Transverse colon (tissue), 4 donors: Measurements from ENCODE around the gene TARBP2. TPM values are rescaled to one million over a fixed set of nuclear protein-coding genes. Genes with fewer than 3 reads are reported as not detected.

Experiments
- DNase-seq: peaks from one replicate; pipeline ENCODE4 v3.0.0-alpha.2; 2019
- H3K27ac ChIP-seq, 4 donors: fragments of 200-600 bp; sonication (generic); 2 replicates each; pipeline ENCODE4 v1.5.1; 2016 to 2018; ENCODE audit warnings: inconsistent platforms in 4 of 4
- H3K27me3 ChIP-seq: fragments of 200-600 bp; sonication (generic); 2 replicates; pipeline ENCODE4 v1.5.1; 2017; ENCODE audit warnings: inconsistent platforms
- H3K36me3 ChIP-seq, 4 donors: fragments of 200-600 bp; sonication (generic); 2 replicates each; pipeline ENCODE4 v1.5.1; 2017 to 2019; ENCODE audit warnings: inconsistent platforms in 4 of 4
- H3K4me1 ChIP-seq, 4 donors: fragments of 200-600 bp; sonication (generic); 2 replicates each; pipeline ENCODE4 v1.5.1; 2017 to 2020; ENCODE audit warnings: inconsistent platforms in 4 of 4
- H3K4me3 ChIP-seq, 4 donors: fragments of 200-600 bp; sonication (generic); 1 replicate in 1 of 4; 2 replicates in 3 of 4; pipeline versions ENCODE4 v1.5.1 to v1.6.1; 2017 to 2019; ENCODE audit warnings: inconsistent platforms in 4 of 4
- H3K9me3 ChIP-seq, 2 donors: fragments of 200-600 bp; sonication (generic); 2 replicates each; pipeline ENCODE4 v1.5.1; 2017 to 2019; ENCODE audit warnings: inconsistent platforms in 2 of 2
- EP300 ChIP-seq: sonication (generic); formaldehyde crosslinking; IDR thresholded peaks from one replicate; pipeline ENCODE4 v1.6.1; 2017; ENCODE audit warnings: antibody characterized with exemption, low read depth
- POLR2A ChIP-seq: fragments of 450-650 bp; IDR thresholded peaks from one replicate; pipeline ENCODE4 v1.6.1; 2016; ENCODE audit warnings: antibody characterized with exemption, mild to moderate bottlenecking, moderate library complexity
- POLR2AphosphoS5 ChIP-seq, 3 donors: sonication (generic); formaldehyde crosslinking; IDR thresholded peaks; one replicate each; pipeline ENCODE4 v1.6.1; 2016; ENCODE audit warnings: antibody characterized with exemption in 3 of 3
- WGBS, 2 donors: methylation state at CpG; one replicate each; pipeline ENCODE4 v1.1.5; 2018; ENCODE audit warnings: low coverage in 1 of 2; 5-methylcytosine and 5-hydroxymethylcytosine counted together
- in situ Hi-C, 4 donors: fragments of 200-750 bp; cut with MboI; loops; one replicate each; pipeline versions ENCODE4 v1.15.0 to v1.15.1; 2017; ENCODE audit warnings: low sequenced_read_pairs in 3 of 4, low pct_ligation_motif_present in 1 of 4, low pct_unique_long_range_greater_than_20kb in 1 of 4
- intact Hi-C: fragments of 100-400 bp; cut with DNase I; formaldehyde crosslinking; loops from one replicate; pipeline ENCODE4 v1.15.1; 2023; ENCODE audit warnings: low total_unique reads
- total RNA-seq, 4 donors: library from RNA; depleted of rRNA; stranded (reverse); fragments of >200 nt; gene quantifications; one replicate each; pipeline ENCODE4 v1.1.0, GENCODE V29; 2016
- TF ChIP-seq, protein P1 (sequence below), 5 experiments: fragments of 200-600 bp in 3 of 5; fragments of 450-650 bp in 2 of 5; sonication (generic) in 3 of 5; IDR thresholded peaks; 1 replicate in 2 of 5; 2 replicates in 3 of 5; pipeline ENCODE4 v1.5.1; 2016 to 2017; ENCODE audit warnings: antibody characterized with exemption in 5 of 5, inconsistent platforms in 3 of 5, mild to moderate bottlenecking in 2 of 5, moderate library complexity in 1 of 5

Gene TARBP2
- total RNA-seq, 4 donors from 2014 or later = 22.4 to 37.0 (median 34.1) TPM

GRCh38 chr12:53532021-53532420, 30.9 kb downstream of the TARBP2 start:
- Histone ChIP-seq H3K9me3 (no peaks in the 10 kb centered on the region), H3K4me3 (no peak overlapping the region), H3K36me3 (peaks cover 0 to 74% (median 37%) of the 10 kb centered on the region in 4 donors), H3K4me1 (no peaks in the 10 kb centered on the region), H3K27ac (no peak overlapping the region), H3K27me3 (no peaks in the 10 kb centered on the region)
- 70% methylated on average over 3 of the region's 3 CpGs; no CpG with 5 or more reads in 1 of the 2 donors for WGBS, 2 donors
- TF ChIP-seq, protein P1, sequence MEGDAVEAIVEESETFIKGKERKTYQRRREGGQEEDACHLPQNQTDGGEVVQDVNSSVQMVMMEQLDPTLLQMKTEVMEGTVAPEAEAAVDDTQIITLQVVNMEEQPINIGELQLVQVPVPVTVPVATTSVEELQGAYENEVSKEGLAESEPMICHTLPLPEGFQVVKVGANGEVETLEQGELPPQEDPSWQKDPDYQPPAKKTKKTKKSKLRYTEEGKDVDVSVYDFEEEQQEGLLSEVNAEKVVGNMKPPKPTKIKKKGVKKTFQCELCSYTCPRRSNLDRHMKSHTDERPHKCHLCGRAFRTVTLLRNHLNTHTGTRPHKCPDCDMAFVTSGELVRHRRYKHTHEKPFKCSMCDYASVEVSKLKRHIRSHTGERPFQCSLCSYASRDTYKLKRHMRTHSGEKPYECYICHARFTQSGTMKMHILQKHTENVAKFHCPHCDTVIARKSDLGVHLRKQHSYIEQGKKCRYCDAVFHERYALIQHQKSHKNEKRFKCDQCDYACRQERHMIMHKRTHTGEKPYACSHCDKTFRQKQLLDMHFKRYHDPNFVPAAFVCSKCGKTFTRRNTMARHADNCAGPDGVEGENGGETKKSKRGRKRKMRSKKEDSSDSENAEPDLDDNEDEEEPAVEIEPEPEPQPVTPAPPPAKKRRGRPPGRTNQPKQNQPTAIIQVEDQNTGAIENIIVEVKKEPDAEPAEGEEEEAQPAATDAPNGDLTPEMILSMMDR (IDR thresholded peaks at IDR 0.05) = no peak
- no peak for TF ChIP-seq POLR2A
- TF ChIP-seq POLR2AphosphoS5 (IDR thresholded peaks at IDR 0.05) = no peak
- no peak for TF ChIP-seq EP300
- DNase-seq = no peak
- intact Hi-C loops (no loop called here), in situ Hi-C loops (no loop called here)

DNA sequence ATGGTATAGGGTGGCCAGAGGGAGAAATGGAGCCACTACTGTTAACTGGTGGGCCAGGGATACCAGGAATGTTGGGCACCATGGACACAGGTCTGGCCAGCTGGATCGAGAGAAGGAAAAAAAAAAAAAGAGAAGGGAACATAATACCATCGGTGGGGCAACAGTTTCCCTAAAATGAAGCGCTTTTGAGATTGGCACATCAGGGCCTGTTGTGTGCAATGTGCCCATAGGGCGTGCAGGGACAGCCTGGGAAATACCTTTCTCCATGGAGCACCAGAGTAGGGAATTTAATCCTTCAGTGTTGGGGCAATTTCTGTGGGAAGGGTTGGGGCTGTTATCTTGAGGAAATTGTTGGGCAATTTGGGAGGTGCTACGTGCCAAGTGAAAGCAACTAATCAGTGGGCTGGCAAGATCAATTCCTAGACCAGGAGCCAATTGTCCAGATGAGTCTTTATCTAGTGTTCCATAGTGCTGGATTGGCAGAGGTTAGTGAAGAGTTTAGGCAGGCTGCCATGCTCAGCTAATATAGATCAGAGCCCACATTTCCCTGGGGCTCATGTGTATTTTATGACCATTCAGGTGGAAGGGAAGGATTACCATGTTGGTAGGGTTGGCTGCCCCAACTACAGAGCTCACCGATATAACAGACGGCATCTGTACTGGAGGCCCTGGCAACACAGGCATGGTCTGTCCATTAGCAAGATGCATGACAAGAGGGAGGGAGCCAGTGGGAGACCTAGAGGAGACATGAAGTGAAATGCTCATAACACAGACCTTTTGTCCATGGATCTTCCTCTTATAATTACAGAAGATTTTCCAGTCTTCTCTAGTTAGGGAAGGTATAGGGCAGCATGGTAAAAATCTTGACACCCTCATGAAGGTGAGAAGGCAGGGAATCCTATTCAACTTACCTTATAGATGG, 31.7 kb downstream of the TARBP2 start:
- Histone ChIP-seq H3K4me1 (peaks cover 3 to 5% (median 5%) of the 10 kb centered on the region in 4 donors), H3K36me3 (peaks cover 0 to 71% (median 36%) of the 10 kb centered on the region in 4 donors), H3K27ac (no peak overlapping the region), H3K9me3 (no peaks in the 10 kb centered on the region), H3K4me3 (no peak overlapping the region), H3K27me3 (no peaks in the 10 kb centered on the region)
- WGBS, 2 donors = 93 to 100% methylated on average over 1 to 7 of the region's 7 CpGs
- in situ Hi-C loops (no loop called here), intact Hi-C loops (no loop called here)
- no peak for DNase-seq
- TF ChIP-seq, protein P1 (IDR thresholded peaks at IDR 0.05) = no peak
- no peak for TF ChIP-seq EP300
- no peak for TF ChIP-seq POLR2A

DNA sequence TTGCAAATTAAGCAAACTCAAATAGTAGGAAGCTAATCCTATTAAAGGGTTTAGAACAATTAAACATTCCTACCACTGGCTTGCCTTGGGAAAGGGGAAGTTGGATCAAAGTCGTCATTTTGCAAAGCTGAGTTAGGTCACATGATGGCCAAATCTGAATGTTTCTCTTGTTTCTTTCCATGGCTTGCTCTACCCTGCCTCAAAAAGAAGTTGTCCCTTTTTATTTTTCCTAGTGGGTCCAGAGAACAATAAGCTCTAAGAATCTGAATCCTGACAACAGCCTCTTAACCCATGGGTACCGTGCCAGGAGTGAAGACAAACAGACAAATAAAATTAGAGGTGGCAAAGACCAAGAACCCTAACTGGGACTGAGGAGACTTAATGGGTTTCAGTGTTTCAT, 32.4 kb downstream of the TARBP2 start:
- Histone ChIP-seq H3K27ac (no peak overlapping the region), H3K4me3 (no peak overlapping the region), H3K9me3 (no peaks in the 10 kb centered on the region), H3K4me1 (peaks cover 6 to 11% (median 10%) of the 10 kb centered on the region in 4 donors), H3K27me3 (no peaks in the 10 kb centered on the region), H3K36me3 (peaks cover 0 to 71% (median 36%) of the 10 kb centered on the region in 4 donors)
- WGBS, 2 donors = 69 to 100% methylated on average over 1 to 2 of the region's 2 CpGs
- in situ Hi-C loops = no loop called here
- intact Hi-C loops = no loop called here
- DNase-seq = no peak
- TF ChIP-seq EP300 = no peak
- no peak for TF ChIP-seq POLR2A
- TF ChIP-seq POLR2AphosphoS5 (IDR thresholded peaks at IDR 0.05) = no peak
- TF ChIP-seq, protein P1 (IDR thresholded peaks at IDR 0.05) = no peak

DNA sequence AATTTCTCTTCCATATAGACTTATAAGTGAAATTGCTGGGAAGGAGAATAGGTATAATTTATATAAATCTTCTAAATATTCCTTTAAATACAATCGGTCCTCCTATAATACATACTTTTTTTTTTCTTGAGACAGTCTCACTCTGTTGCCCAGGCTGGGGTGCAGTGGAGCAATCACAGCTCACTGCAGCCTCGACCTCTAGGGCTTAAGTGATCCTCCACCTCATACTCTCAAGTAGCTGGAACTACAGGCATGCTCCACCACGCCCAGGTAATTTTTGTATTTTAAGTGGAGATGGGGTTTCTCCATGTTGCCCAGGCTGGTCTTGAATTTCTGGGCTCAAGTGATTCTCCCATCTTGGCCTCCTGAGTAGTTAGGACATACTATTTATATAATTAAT, 35.9 kb downstream of the TARBP2 start:
- Histone ChIP-seq H3K27me3 (no peaks in the 10 kb centered on the region), H3K4me1 (peaks cover 14 to 23% (median 18%) of the 10 kb centered on the region in 4 donors), H3K9me3 (no peaks in the 10 kb centered on the region), H3K36me3 (peaks cover 0 to 65% (median 29%) of the 10 kb centered on the region in 4 donors), H3K27ac (peak overlapping the region in 3 of 4 donors; percentile 78 to 88 (median 78)), H3K4me3 (no peak overlapping the region)
- TF ChIP-seq POLR2A = no peak
- no peak for TF ChIP-seq POLR2AphosphoS5 (IDR thresholded peaks at IDR 0.05)
- no peak for TF ChIP-seq EP300
- TF ChIP-seq, protein P1 (IDR thresholded peaks at IDR 0.05) = no peak
- intact Hi-C loops = no loop called here
- in situ Hi-C loops = no loop called here
- no peak for DNase-seq
- WGBS, 2 donors = 83 to 91% methylated on average over 3 of the region's 3 CpGs
